ENCODE results near the gene MSX1. TPM values are rescaled to one million over a fixed set of nuclear protein-coding genes. Genes with fewer than 3 reads are reported as not detected.

MSX1 gene
- total and polyA plus RNA-seq, 2 of the 8 experiments (the other 6 are each of a cell fraction or from before 2014, with no cell fraction given) = 0.47 TPM; not detected in 1

DNA sequence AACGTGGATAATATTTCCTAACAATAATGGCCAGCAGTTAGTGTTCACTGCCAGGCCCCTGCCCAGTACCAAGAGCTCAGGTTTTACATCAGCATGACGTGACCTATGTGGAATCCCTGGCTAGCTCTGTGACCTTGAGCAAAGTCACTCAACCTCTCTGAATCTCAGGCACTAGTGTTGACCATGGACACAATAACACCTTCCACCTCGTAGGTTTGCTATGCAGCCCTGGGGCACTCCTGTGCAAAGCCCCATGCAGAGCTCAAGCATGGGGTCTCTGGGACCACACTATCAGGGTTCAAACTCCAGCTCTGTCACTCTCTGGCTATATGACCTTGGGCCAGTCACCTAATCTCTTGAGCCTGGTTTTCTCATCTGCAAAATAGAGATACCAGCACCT, 38.7 kb upstream of the MSX1 start:
- DNase-seq (ENCODE audit: low read depth in 1 of 2, low spot score in 2 of 2) (no peak), FAIRE-seq (no peak)
- H2BK20ac ChIP-seq (ENCODE audit: low read length) = no peak overlapping the region
- peaks cover 0 to 3% (median 0%) of the 10 kb centered on the region in 4 experiments; a peak in 2 of 7 replicates for H3K27me3 ChIP-seq (replicated peaks in 1 of 4; ENCODE audit: control insufficient read depth in 3 of 4, extremely low read depth in 1 of 4, insufficient read depth in 3 of 4, low read length in 3 of 4)
- H3K56ac ChIP-seq (replicated peaks; ENCODE audit: insufficient read length, low read depth, low read length) = no peak overlapping the region
- peaks cover 2% of the 10 kb centered on the region; the same call in 1 of the 2 replicates for H3K23me2 ChIP-seq (ENCODE audit: low read depth, low read length)
- H3K4ac ChIP-seq (replicated peaks; ENCODE audit: insufficient read length, low read depth, low read length) = no peak overlapping the region
- H3K9ac ChIP-seq (replicated peaks in 1 of 4; ENCODE audit: extremely low read depth in 1 of 4, low read depth in 3 of 4, low read length in 3 of 4) = no peak overlapping the region
- H3K9me3 ChIP-seq (ENCODE audit: insufficient read depth in 2 of 2, low read depth in 1 of 2, low read length in 1 of 2) = peaks cover 6 to 8% of the 10 kb centered on the region in 2 experiments; a peak in 1 of 4 replicates
- no peak overlapping the region for H2AK5ac ChIP-seq (ENCODE audit: low read depth, low read length)
- no peak overlapping the region for H3K4me3 ChIP-seq (ENCODE audit: extremely low read depth in 1 of 4, insufficient read depth in 2 of 4, low read depth in 3 of 4, low read length in 4 of 4)
- no peak for TF ChIP-seq SRF (IDR thresholded peaks at IDR 0.05; ENCODE audit: low read depth, low read length)
- TF ChIP-seq, protein P1, sequence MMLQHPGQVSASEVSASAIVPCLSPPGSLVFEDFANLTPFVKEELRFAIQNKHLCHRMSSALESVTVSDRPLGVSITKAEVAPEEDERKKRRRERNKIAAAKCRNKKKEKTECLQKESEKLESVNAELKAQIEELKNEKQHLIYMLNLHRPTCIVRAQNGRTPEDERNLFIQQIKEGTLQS (IDR thresholded peaks at IDR 0.05; ENCODE audit: insufficient read depth, low read depth, low read length) = no peak
- no peak overlapping the region for H4K5ac ChIP-seq (ENCODE audit: insufficient read length, low read depth, low read length)
- no peak overlapping the region for H3K14ac ChIP-seq (ENCODE audit: insufficient read length)
- H3K27ac ChIP-seq (ENCODE audit: low read depth, low read length) = no peak overlapping the region
- no peak overlapping the region for H2BK120ac ChIP-seq (replicated peaks; ENCODE audit: low read depth, low read length)
- no peaks in the 10 kb centered on the region for H3K79me1 ChIP-seq (ENCODE audit: low read depth, low read length)
- no peaks in the 10 kb centered on the region for H3K36me3 ChIP-seq (ENCODE audit: control insufficient read depth in 2 of 4, insufficient read depth in 4 of 4, low read length in 3 of 4)
- ChIA-PET POLR2A (ENCODE audit: partially characterized antibody) (interaction anchor here (1.2 kb wide), 1 partner anchor 23 kb away, joined by 3 read pairs; no protein-coding TSS in a partner anchor), CTCF (ENCODE audit: partially characterized antibody) (interaction anchor here (0.9 to 1.2 kb wide), 4 partner anchors 11 to 59 kb away, joined by 3 read pairs; no protein-coding TSS in a partner anchor)
- H3K23ac ChIP-seq (ENCODE audit: insufficient read length) = no peak overlapping the region
- no peaks in the 10 kb centered on the region for H4K20me1 ChIP-seq (replicated peaks in 1 of 2; ENCODE audit: control insufficient read depth in 1 of 2, insufficient read depth in 2 of 2, low read length in 2 of 2)
- H4K91ac ChIP-seq (replicated peaks; ENCODE audit: insufficient read length, low read length) = no peak overlapping the region
- no peaks in the 10 kb centered on the region for H3K79me2 ChIP-seq (ENCODE audit: control insufficient read depth in 1 of 2, insufficient read depth in 2 of 2, low read length in 2 of 2)
- no peak overlapping the region for H2BK12ac ChIP-seq (ENCODE audit: low read depth, low read length)
- 86% methylated on average over 3 of the region's 3 CpGs; no CpG with 5 or more reads in 1 of the 2 experiments for WGBS, 2 experiments (ENCODE audit: extremely low coverage in 1 of 2, insufficient coverage in 1 of 2, insufficient read length in 1 of 2, insufficient replicate concordance in 2 of 2, low coverage in 1 of 2, low lambda C conversion rate in 2 of 2, missing lambda C conversion rate in 1 of 2)
- no peak overlapping the region for H3K4me2 ChIP-seq (ENCODE audit: insufficient read depth in 1 of 2, low read depth in 2 of 2, low read length in 2 of 2)
- no peak overlapping the region for H3K18ac ChIP-seq (ENCODE audit: extremely low read depth, low read length)
- H2AFZ ChIP-seq (ENCODE audit: low read length) = no peak overlapping the region
- no peak overlapping the region for H2BK5ac ChIP-seq (ENCODE audit: low read depth, low read length)
- no peaks in the 10 kb centered on the region for H3K4me1 ChIP-seq (replicated peaks in 1 of 4; ENCODE audit: control insufficient read depth in 3 of 4, insufficient read depth in 4 of 4, low read length in 3 of 4)
- H2BK15ac ChIP-seq (ENCODE audit: low read length) = no peak overlapping the region
- H4K8ac ChIP-seq (ENCODE audit: extremely low read depth, insufficient read depth, low read length) = no peak overlapping the region
